Peyer's patch (tissue), 4 donors: ENCODE measurements around the gene RPLP2. TPM values are rescaled to one million over a fixed set of nuclear protein-coding genes. Genes with fewer than 3 reads are reported as not detected.
A peak's percentile ranks its signal among the peaks of the same experiment; 100 is the strongest.

Experiments
- DNase-seq, 3 donors: peaks; one replicate each; pipeline ENCODE4 v3.0.0-alpha.2; 2017 to 2019
- H3K27ac ChIP-seq, 4 donors: fragments of 200-600 bp; sonication (generic); one replicate each; pipeline ENCODE4 v1.5.1; 2016 to 2019
- H3K27me3 ChIP-seq, 2 donors: fragments of 200-600 bp; sonication (generic); one replicate each; pipeline ENCODE4 v1.5.1; 2019
- H3K36me3 ChIP-seq, 3 donors: fragments of 200-600 bp; sonication (generic); one replicate each; pipeline ENCODE4 v1.5.1; 2016 to 2019
- H3K4me1 ChIP-seq, 4 donors: fragments of 200-600 bp; sonication (generic); one replicate each; pipeline ENCODE4 v1.5.1; 2016 to 2019
- H3K4me3 ChIP-seq, 4 donors: fragments of 200-600 bp; sonication (generic); 1 replicate in 3 of 4; 2 replicates in 1 of 4; pipeline ENCODE4 v1.5.1; 2016 to 2019; ENCODE audit warnings: mild to moderate bottlenecking in 1 of 4
- H3K9me3 ChIP-seq, 4 donors: fragments of 200-600 bp; sonication (generic); one replicate each; pipeline ENCODE4 v1.5.1; 2016 to 2019; ENCODE audit warnings: mild to moderate bottlenecking in 1 of 4
- POLR2A ChIP-seq, 2 donors: fragments of 450-650 bp; IDR thresholded peaks; one replicate each; pipeline ENCODE4 v1.5.1; 2017; ENCODE audit warnings: antibody characterized with exemption in 2 of 2, mild to moderate bottlenecking in 2 of 2, moderate library complexity in 2 of 2
- total RNA-seq, 4 donors: library from RNA; depleted of rRNA; stranded (reverse); fragments of >200 nt; gene quantifications; one replicate each; pipeline ENCODE4 v1.1.0, GENCODE V29; 2016
- TF ChIP-seq, protein P1 (sequence below), 6 experiments: fragments of 450-650 bp in 4 of 6; fragments of 200-600 bp in 2 of 6; sonication (generic) in 1 of 6; IDR thresholded peaks; one replicate each; pipeline ENCODE4 v1.5.1; 2017 to 2019; ENCODE audit warnings: antibody characterized with exemption in 6 of 6, mild to moderate bottlenecking in 3 of 6, moderate library complexity in 1 of 6

Gene RPLP2
- 1,000 to 10,000 TPM in 1 of 4 donors, 100 to 1,000 TPM in 3; 261 to 1,717 (median 510) TPM for total RNA-seq

DNA sequence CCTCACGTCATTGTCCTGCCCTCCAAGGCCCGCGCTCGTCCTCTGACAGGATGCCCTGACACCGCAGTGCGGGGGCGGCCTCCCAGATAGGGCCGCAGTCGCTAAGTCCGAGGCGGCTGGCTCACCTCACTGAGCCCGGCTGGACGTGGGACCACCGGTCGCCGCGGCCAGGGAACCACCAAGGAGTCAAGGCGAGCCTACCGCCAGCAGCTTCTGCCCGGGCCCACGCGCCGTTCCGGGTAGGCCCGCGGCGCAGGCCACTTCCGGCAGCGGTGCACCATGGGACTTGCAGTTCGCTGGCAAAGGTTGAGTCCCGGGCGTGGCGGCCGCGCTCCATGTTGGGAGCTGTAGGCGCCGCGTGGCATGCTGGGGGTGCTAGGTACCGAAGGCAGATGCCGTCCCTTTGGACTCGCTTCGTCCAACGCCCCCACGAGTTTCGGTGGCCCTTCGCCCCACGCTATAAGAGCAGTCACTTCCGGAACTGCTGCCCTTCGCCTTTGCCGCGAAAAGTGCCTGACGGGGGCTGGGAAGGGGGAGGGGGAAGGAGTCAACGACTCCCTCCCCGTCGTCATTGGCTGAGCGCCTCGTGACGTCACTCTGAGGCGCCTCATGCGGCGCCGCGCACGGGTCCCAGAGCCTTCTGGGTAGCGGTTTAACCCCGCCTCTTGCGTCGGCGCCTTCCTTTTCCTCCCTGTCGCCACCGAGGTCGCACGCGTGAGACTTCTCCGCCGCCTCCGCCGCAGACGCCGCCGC lies at the start of gene RPLP2:
Gene RPLP2 (plus strand): TSS at position 681 of the 753 bp plus-strand sequence. CDS start 268 bp downstream, outside the sequence.
- Histone ChIP-seq H3K4me1 (peaks cover 13 to 40% (median 18%) of the 10 kb centered on the region in 4 donors), H3K4me3 (peak within 1 kb of the TSS; percentile 71 to 97 (median 92)), H3K9me3 (no peaks in the 10 kb centered on the region), H3K27me3 (no peaks in the 10 kb centered on the region), H3K36me3 (peaks cover 0 to 26% (median 0%) of the 10 kb centered on the region in 3 donors), H3K27ac (peak within 1 kb of the TSS; percentile 96 to 99 (median 98))
- TF ChIP-seq, protein P1, sequence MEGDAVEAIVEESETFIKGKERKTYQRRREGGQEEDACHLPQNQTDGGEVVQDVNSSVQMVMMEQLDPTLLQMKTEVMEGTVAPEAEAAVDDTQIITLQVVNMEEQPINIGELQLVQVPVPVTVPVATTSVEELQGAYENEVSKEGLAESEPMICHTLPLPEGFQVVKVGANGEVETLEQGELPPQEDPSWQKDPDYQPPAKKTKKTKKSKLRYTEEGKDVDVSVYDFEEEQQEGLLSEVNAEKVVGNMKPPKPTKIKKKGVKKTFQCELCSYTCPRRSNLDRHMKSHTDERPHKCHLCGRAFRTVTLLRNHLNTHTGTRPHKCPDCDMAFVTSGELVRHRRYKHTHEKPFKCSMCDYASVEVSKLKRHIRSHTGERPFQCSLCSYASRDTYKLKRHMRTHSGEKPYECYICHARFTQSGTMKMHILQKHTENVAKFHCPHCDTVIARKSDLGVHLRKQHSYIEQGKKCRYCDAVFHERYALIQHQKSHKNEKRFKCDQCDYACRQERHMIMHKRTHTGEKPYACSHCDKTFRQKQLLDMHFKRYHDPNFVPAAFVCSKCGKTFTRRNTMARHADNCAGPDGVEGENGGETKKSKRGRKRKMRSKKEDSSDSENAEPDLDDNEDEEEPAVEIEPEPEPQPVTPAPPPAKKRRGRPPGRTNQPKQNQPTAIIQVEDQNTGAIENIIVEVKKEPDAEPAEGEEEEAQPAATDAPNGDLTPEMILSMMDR (IDR thresholded peaks at IDR 0.05): no peak
- peak; percentile 87 to 89 for TF ChIP-seq POLR2A (IDR thresholded peaks at IDR 0.05)
- DNase-seq: peak; percentile 97 to 99 (median 99)

DNA sequence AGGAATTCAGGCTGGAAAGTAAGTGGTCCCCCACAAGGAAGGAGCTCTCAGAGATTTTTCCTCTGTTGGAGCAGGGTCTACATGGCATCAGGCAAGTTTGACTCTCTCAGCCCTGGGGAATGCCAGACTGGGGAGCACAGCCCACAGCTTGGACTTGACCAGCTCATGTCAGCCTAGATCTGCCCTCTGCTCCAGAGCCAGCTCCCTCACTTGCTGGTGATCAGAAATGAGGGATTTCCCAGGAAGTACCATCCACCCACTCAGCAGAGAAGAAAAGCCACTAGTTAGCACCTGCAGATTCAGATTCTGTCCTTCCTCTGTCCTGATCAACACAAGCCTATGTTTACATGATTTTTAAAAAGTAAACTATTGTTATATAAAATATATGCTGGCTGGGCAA lies 49.5 kb upstream of the RPLP2 start:
- H3K9me3 ChIP-seq: no peaks in the 10 kb centered on the region
- DNase-seq: no peak
- H3K4me1 ChIP-seq: peaks cover 0 to 5% (median 0%) of the 10 kb centered on the region in 4 donors
- no peak overlapping the region for H3K4me3 ChIP-seq
- TF ChIP-seq POLR2A (IDR thresholded peaks at IDR 0.05): no peak
- TF ChIP-seq, protein P1 (IDR thresholded peaks at IDR 0.05): no peak
- H3K36me3 ChIP-seq: peaks cover 0 to 87% (median 0%) of the 10 kb centered on the region in 3 donors
- H3K27me3 ChIP-seq: no peaks in the 10 kb centered on the region
- no peak overlapping the region for H3K27ac ChIP-seq

DNA sequence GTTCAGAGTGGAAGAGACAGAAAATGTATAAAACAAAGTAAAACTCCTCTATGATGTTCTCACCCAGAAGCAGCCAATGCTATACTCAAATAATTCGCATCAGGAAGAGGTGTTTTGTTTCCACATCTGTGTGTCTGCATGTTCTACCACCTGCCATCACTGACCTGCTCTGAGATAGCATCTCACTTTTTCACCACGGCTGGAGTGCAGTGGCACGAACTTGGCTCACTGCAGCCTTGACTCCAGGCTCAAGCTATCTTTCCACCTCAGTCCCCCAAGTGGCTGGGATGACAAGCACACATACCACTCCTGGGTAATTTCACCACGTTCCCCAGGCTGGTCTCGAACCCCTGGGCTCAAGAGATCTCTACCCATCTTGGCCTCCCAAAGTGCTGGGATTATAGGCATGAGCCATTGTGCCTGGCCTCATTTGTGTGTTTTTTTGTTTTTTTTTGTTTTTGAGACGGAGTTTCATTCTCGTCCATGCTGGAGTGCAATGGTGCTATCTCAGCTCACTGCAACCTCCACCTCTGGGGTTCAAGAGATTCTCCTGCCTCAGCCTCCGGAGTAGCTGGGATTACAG lies 48.1 kb upstream of the RPLP2 start:
- no peaks in the 10 kb centered on the region for H3K27me3 ChIP-seq
- H3K36me3 ChIP-seq: peaks cover 0 to 84% (median 0%) of the 10 kb centered on the region in 3 donors
- no peaks in the 10 kb centered on the region for H3K9me3 ChIP-seq

DNA sequence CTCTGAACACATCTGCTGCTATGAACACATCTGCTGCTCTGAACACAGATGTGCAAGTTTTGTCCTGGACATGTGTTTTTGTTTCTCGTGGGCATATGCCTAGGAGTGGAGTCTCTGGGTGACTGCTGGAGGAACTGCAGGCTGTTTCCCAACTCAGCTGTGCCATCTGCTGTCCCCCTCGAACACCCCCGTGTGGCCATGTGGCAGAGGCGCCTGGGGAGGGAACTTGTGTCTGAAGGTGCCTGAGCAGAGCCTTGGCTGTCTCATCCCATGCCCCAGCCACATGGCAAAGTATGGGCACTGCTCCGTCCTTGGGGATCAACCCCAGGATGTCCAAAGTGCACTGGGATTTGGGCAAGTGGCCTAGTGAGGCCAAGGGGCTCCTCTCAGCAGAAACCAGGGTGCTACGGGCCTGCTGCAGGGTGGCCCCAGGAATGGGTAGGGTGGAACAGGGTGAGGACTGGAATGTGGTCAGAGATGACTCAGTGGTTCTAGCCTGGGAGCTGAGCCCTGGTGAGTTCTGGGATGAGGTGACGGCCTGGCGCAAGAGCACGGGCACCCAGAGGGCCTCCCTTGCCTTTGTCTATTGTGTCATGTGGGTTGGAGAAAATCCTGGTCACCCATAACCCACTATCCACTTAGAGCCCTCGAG lies 47.2 kb upstream of the RPLP2 start:
- peaks cover 0 to 80% (median 0%) of the 10 kb centered on the region in 3 donors for H3K36me3 ChIP-seq
- H3K27ac ChIP-seq: peak overlapping the region in 3 of 4 donors; percentile 49 to 90 (median 80)
- DNase-seq: peak in 2 of 3 donors; percentile 71 to 75
- H3K9me3 ChIP-seq: no peaks in the 10 kb centered on the region
- H3K27me3 ChIP-seq: no peaks in the 10 kb centered on the region
- H3K4me1 ChIP-seq: peaks cover 0 to 5% (median 0%) of the 10 kb centered on the region in 4 donors
- no peak overlapping the region for H3K4me3 ChIP-seq
- TF ChIP-seq, protein P1 (IDR thresholded peaks at IDR 0.05): peak in 3 of 6 experiments; percentile 39 to 59 (median 51)
- no peak for TF ChIP-seq POLR2A (IDR thresholded peaks at IDR 0.05)

More for the DNA sequence above, 48.1 kb upstream of the RPLP2 start:
- Histone ChIP-seq H3K4me3 (no peak overlapping the region), H3K4me1 (peaks cover 0 to 5% (median 0%) of the 10 kb centered on the region in 4 donors), H3K27ac (no peak overlapping the region)
- TF ChIP-seq POLR2A (IDR thresholded peaks at IDR 0.05): no peak
- TF ChIP-seq, protein P1 (IDR thresholded peaks at IDR 0.05): no peak
- DNase-seq: no peak

DNA sequence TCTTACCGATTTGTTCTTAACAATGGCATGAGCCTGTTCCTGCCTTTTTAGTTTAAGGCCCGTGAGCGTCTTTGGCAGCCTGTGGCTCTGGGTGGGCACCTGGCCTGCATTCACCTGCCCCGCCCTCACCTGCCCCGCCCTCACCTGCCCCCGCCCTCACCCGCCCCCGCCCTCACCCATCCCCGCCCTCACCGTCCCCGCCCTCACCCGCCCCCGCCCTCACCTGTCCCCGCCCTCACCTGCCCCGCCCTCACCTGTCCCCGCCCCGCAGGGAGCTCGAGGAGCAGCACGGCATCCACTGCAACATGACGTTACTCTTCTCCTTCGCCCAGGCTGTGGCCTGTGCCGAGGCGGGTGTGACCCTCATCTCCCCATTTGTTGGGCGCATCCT lies 46.7 kb upstream of the RPLP2 start:
- H3K36me3 ChIP-seq: peaks cover 0 to 75% (median 0%) of the 10 kb centered on the region in 3 donors
- no peak overlapping the region for H3K4me3 ChIP-seq
- H3K27me3 ChIP-seq: no peaks in the 10 kb centered on the region
- peak overlapping the region in 3 of 4 donors; percentile 49 to 90 (median 80) for H3K27ac ChIP-seq
- H3K9me3 ChIP-seq: no peaks in the 10 kb centered on the region
- DNase-seq: peak in 2 of 3 donors; percentile 65 to 75
- peaks cover 0 to 5% (median 0%) of the 10 kb centered on the region in 4 donors for H3K4me1 ChIP-seq
- no peak for TF ChIP-seq POLR2A (IDR thresholded peaks at IDR 0.05)
- TF ChIP-seq, protein P1 (IDR thresholded peaks at IDR 0.05): no peak
